GM19025 (cell line): ENCODE measurements around the gene CGREF1.
"Not testable (repeated sequence)": the region's sequence is repeated elsewhere in the genome, so short reads cannot be mapped to it uniquely, and the experiment has no call there.

Experiments
- ATAC-seq: cut with Tn5 transposase; IDR thresholded peaks from one replicate; pipeline ENCODE4 v1.9.1; 2021; ENCODE audit warnings: mild to moderate bottlenecking, low read depth, moderate library complexity; ENCODE audit not compliant: unreplicated experiment

CGREF1 gene

DNA sequence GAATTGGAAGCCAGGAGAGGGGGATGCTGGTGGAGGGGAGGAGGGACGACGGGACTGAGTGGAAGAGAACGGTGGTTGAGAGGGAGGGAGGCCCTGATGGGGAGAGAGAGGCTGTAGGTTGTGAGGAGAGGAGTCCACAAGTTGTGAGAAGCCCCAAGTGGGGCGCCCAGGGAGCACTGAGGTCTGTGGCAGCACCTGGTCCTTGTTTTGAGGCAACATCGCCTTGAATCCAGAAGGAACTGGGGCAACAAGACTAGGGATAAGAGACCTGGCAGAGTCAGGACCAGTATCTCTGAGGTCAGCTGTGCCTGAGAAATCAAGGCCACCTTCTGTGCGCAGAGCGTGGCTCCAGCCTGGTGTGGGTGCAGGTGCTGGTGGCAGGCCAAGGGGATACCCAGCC, 19.2 kb upstream of the CGREF1 start:
- ATAC-seq = no peak

DNA sequence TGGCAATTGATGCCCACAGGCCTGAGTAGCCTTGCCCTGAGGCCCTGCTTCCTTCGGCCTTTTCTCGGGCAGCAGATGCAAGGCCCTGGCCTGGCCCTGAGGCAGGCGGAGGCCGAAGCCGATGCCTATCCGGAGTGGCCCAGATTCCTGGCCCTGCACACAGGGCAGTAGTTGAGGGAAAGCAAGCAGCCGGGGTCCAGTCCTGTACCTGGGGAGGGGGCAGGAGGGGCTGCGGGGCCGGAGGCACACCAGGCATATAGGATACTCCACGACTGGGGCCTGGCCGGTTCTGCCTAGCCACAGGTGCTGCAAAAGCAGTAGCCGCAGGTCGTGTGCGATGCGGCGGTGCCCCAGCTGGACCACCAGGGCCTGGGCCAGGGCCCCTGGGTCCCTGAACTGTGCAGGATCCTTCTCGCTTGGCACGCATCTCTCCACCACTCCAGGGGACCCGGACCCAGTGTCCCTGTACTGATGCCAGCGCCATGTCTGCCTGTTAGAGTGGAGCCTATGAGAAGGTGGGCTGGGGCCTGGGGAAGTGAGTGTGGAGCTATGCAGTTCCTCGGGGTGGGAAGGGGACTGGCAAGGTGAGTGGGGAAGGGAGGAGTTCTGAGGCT, 18.5 kb upstream of the CGREF1 start:
- no peak for ATAC-seq

- ATAC-seq = no peak
Measured at GRCh38 chr2:27136751-27137150, 17.8 kb upstream of the CGREF1 start.

GRCh38 chr2:27135478-27135955, 16.6 kb upstream of the CGREF1 start:
- no peak for ATAC-seq

DNA sequence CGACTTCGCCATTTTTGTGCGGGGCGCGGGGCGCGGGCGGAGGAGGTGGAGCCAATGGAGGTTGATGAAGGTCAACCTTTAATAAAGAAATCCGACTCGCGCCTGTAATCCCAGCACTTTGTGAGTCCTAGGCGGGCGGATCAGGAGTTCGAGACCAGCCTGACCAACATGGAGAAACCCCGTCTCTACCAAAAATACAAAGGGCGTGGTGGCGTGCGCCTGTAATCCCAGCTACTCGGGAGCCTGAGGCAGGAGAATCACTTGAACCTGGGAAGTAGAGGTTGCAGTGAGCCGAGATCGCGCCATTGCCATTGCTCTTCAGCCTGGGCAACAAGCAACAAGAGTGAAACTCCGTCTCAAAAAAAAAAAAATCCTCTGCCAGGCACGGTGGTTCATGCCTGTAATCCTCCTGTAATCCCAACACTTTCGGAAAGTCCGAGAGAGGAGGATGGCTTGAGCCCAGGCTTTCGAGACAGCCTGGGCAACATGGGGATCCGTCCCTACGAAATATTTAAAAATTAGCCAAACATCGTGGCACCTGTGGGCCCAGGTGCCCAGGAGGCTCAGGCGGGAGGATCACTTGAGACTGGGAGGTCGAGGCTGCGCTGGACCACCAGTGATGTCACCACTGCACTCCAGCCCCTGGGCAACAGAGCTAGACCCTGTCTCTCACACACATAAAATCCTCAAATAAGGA, 16.0 kb upstream of the CGREF1 start:
- ATAC-seq = no peak

DNA sequence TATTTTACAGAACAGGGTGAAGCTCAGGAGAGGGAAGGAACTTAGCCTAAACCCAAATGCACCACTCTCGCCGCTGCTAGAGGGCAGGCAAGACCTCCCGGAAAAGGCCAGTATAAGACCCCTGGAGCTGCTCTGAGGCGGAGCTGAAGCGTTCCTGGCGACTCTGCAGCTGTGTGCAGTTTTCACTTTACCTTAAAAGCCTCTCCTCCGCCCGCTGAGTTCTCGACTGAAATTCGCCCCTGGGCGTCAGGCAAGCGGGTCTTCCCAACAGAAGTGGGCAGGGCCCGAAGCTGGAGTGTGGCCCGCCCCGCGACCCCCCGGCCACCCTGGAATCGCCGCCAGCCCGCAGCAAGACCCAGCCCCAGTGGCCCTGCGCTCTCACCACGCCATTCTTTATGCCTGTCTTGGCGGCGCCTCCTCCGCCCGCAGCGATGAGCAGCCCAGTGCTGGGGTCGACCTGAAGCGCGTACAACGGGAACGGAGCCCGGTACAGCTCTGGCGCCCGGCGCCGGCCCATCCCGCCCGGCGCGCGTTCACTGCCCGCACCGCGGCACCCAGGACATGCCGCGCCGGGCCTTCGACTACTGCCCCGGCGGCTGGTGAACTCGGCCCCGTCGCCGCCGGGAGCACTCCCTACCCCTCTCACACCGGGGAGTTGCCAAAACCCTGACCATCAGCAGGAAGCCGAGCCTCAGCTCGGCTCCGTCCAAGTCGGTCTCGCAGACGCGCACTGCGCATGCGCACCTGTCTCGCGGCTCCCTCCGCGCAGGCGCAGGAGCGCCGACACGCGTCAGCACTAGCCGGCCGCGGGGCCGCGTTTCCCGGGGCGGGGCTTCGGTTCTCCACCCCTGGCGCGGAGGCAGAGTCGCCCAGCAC, 15.2 kb upstream of the CGREF1 start, which contains the start of gene PREB:
PREB (minus strand) TSS at position 732 of the 876 bp plus-strand sequence; CDS start at position 517, 215 bp downstream.
- ATAC-seq = peak; percentile 86

DNA sequence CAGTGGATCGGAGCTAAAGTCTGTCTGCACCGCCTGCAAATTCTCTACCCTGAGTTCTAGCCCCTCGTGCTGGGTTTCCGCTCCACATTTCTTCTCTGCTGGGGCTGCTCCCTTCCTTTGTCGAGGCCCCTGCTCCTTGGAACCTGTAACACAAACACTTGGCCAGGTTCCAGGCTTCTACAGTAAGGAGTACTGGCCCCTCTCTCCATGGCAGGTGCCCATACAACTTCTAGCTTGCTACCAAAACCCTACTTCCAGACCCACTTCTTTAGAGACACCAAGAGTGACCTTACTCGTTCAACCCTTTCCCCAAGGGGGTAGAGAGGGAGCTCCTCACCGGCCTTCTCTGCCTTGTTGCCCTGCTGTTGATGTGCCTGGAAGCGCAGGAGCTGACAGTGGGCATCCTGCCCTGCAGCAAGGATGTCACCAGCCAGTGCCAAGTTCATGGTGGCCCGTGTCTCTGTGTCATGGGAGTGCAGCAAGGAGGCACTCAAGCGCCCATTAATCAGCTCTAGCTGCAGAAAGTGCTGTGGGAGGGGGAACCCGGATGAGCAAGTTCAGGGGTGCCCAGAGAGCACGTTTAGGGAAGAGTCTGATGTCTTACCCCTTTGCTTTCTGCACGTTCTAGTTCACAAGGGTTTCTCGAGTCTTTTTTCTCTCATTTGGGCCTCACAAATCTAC, 14.4 kb upstream of the CGREF1 start:
- no peak for ATAC-seq

DNA sequence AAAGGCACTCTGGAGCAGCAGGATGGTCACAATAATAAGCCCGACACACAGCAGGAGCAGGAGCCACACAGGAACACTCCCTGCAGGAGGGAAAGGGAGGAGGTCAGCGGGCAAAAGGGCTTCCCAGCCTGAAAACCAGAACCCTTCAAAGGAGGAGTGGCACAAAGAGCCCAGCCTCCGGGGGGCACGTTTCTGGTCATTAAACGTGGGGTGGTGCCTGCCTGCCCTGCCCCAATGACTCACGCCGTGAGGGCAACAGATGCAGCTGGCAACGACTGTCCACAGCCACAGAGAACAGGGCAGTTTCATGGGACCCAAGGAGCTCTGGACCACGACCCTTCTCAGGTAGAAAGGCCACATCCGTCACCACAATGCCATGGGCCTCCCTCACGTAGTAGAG, 12.5 kb upstream of the CGREF1 start:
- no peak for ATAC-seq

- ATAC-seq = no peak
Measured at GRCh38 chr2:27130396-27130795, 11.5 kb upstream of the CGREF1 start.

- ATAC-seq = no peak
Measured at GRCh38 chr2:27128668-27129571, 10.0 kb upstream of the CGREF1 start.

GRCh38 chr2:27127883-27128667, 9.1 kb upstream of the CGREF1 start:
- ATAC-seq = no peak

GRCh38 chr2:27126252-27126710, 7.4 kb upstream of the CGREF1 start:
- no peak for ATAC-seq

GRCh38 chr2:27125104-27125503, 6.2 kb upstream of the CGREF1 start:
- no peak for ATAC-seq

- no peak for ATAC-seq
Measured at GRCh38 chr2:27123302-27124150, 4.6 kb upstream of the CGREF1 start, which contains the start of gene ABHD1. ABHD1 (plus strand) TSS chr2:27123815; CDS start chr2:27123949, 134 bp downstream.

GRCh38 chr2:27122791-27123190, 3.9 kb upstream of the CGREF1 start:
- ATAC-seq = no peak

DNA sequence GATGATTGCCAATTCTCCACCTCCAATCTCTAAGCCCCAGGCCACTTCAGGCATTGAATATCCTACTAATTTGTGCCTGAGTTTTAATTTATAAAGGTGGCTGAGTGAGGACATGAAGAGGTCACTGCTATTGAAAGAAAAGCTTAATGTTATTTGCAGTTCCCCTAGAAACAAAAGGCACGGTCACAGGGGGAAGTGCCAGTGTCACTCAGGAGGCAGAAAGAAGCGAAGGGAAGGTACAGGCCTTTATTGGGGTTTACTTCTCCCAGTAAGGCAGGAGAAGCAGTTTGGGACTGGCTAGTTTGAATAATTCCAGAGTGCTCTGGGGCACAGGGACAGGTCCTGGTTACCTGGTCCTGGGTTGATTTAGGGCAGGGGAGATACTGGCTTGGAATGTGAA, 3.0 kb upstream of the CGREF1 start:
- ATAC-seq = no peak

DNA sequence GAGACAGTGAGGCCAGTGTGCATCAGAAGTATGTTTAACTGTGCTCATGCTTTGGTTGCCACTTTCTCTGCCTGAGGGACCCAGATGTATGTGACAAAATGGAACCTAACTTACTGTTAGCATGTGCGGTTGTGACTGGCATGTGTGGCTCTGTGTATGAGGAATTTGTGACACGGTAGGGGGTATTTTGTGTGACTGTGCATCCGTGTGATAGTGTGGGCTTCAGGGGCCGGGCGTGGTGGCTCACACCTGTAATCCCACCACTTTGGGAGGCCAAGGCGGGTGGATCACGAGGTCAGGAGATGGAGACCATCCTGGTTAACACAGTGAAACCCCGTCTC, 372 bp upstream of the CGREF1 start:
- not testable (repeated sequence) for ATAC-seq

- ATAC-seq = no peak
Measured at GRCh38 chr2:27117995-27118524, 868 bp downstream of the CGREF1 start.
